Endodermal cell (in vitro differentiated cells): ENCODE results near the gene LAMA1. TPM values are rescaled to one million over a fixed set of nuclear protein-coding genes. Genes with fewer than 3 reads are reported as not detected.
"Not testable (repeated sequence)": the region's sequence is repeated elsewhere in the genome, so short reads cannot be mapped to it uniquely, and the experiment has no call there.

Experiments used
- DNase-seq: peaks from one replicate; pipeline ENCODE4 v3.0.0-alpha.2; 2017
- H3K27ac ChIP-seq: 2 replicates; pipeline ENCODE4 v1.5.1; 2013; ENCODE audit warnings: mild to moderate bottlenecking, low read depth, low read length, moderate library complexity
- H3K27me3 ChIP-seq: 2 replicates; pipeline ENCODE4 v1.6.1; 2013; ENCODE audit warnings: mild to moderate bottlenecking, low read length, moderate library complexity; ENCODE audit not compliant: insufficient read depth, control insufficient read depth, poor library complexity, severe bottlenecking
- H3K36me3 ChIP-seq: 2 replicates; pipeline ENCODE4 v1.7.0; 2013; ENCODE audit warnings: mild to moderate bottlenecking, low read length, moderate library complexity; ENCODE audit not compliant: control insufficient read depth, insufficient read depth
- H3K4me1 ChIP-seq: one replicate; pipeline ENCODE4 v1.7.0; 2013; ENCODE audit warnings: low read length; ENCODE audit not compliant: control insufficient read depth, insufficient read depth
- H3K4me3 ChIP-seq: 2 replicates; pipeline ENCODE4 v1.5.1; 2013; ENCODE audit warnings: mild to moderate bottlenecking, low read length, moderate library complexity
- H3K9ac ChIP-seq: 2 replicates; pipeline ENCODE4 v1.6.1; 2013; ENCODE audit warnings: mild to moderate bottlenecking, low read length, moderate library complexity; ENCODE audit not compliant: poor library complexity, severe bottlenecking; ENCODE audit errors: extremely low read depth
- H3K9me3 ChIP-seq: 2 replicates; pipeline ENCODE4 v1.6.1; 2013; ENCODE audit warnings: mild to moderate bottlenecking, low read length, moderate library complexity; ENCODE audit not compliant: control insufficient read depth
- H3K27ac Mint-ChIP-seq: 2 replicates; pipeline ENCODE4 v1.8.0; 2020; ENCODE audit warnings: mixed read lengths
- H3K27me3 Mint-ChIP-seq: 2 replicates; pipeline ENCODE4 v1.8.0; 2021; ENCODE audit warnings: mild to moderate bottlenecking, mixed read lengths; ENCODE audit not compliant: insufficient read depth
- H3K36me3 Mint-ChIP-seq: 2 replicates; pipeline ENCODE4 v1.8.0; 2020; ENCODE audit warnings: low read depth, mixed read lengths
- H3K4me1 Mint-ChIP-seq: 2 replicates; pipeline ENCODE4 v1.8.0; 2020; ENCODE audit warnings: mixed read lengths
- H3K4me3 Mint-ChIP-seq: 2 replicates; pipeline ENCODE4 v1.8.0; 2020; ENCODE audit warnings: mild to moderate bottlenecking, moderate library complexity, mixed read lengths
- H3K9me3 Mint-ChIP-seq: 2 replicates; pipeline ENCODE4 v1.8.0; 2020; ENCODE audit warnings: mild to moderate bottlenecking, mixed read lengths
- CTCF ChIP-seq: fragments of 200-600 bp; sonication (generic); conservative IDR thresholded peaks from 2 replicates; pipeline ENCODE4 v1.5.0; 2021; ENCODE audit warnings: antibody characterized with exemption, mild to moderate bottlenecking
- WGBS, 2 experiments: methylation state at CpG; one replicate each; pipeline versions ENCODE4 v1.1.5 to v1.1.7; 2013; ENCODE audit warnings: missing lambda C conversion rate in 2 of 2, mixed read lengths in 1 of 2; ENCODE audit not compliant: insufficient coverage in 1 of 2, insufficient read length in 1 of 2; 5-methylcytosine and 5-hydroxymethylcytosine counted together
- total RNA-seq, 2 donors: library from RNA; stranded (reverse); fragmentation: NEBNext Ultra II Directional in 1 of 2; extraction: Animal tissue kit (Norgen Biotek cat#: 25700) in 1 of 2; gene quantifications; 2 replicates in 1 of 2; 3 replicates in 1 of 2; pipeline ENCODE4 v1.2.1, GENCODE V29; 2021

LAMA1 gene
- total RNA-seq, 2 donors from 2014 or later, result 198 to 316 TPM

- Histone ChIP-seq H3K9ac (peak overlapping the region; percentile 35), H3K36me3 (no peaks in the 10 kb centered on the region), H3K27me3 (peaks cover 6% of the 10 kb centered on the region), H3K4me3 (no peak overlapping the region), H3K4me1 (peaks cover 13% of the 10 kb centered on the region), H3K9me3 (no peaks in the 10 kb centered on the region), H3K27ac (peak overlapping the region; percentile 20)
- Mint-ChIP-seq H3K4me1 (peaks cover 36% of the 10 kb centered on the region), H3K9me3 (no peaks in the 10 kb centered on the region), H3K4me3 (no peak overlapping the region), H3K27me3 (peaks cover 6% of the 10 kb centered on the region), H3K27ac (peak overlapping the region; percentile 89), H3K36me3 (no peaks in the 10 kb centered on the region)
- WGBS, 2 experiments, result 35 to 66% methylated on average over 7 of the region's 7 CpGs
- TF ChIP-seq CTCF, result no peak
- peak; percentile 58 for DNase-seq
Measured at GRCh38 chr18:7147399-7147798, 29.8 kb upstream of the LAMA1 start.

GRCh38 chr18:7146067-7146466 is 28.5 kb upstream of the LAMA1 start:
- Mint-ChIP-seq H3K4me3 (no peak overlapping the region), H3K27ac (no peak overlapping the region), H3K9me3 (peaks cover 3% of the 10 kb centered on the region), H3K4me1 (peaks cover 29% of the 10 kb centered on the region), H3K36me3 (no peaks in the 10 kb centered on the region), H3K27me3 (peaks cover 6% of the 10 kb centered on the region)
- 95% methylated on average over 1 of the region's 1 CpG; no CpG with 5 or more reads in 1 of the 2 experiments for WGBS, 2 experiments
- TF ChIP-seq CTCF, result no peak
- Histone ChIP-seq H3K4me1 (peaks cover 7% of the 10 kb centered on the region), H3K27ac (no peak overlapping the region), H3K36me3 (no peaks in the 10 kb centered on the region), H3K27me3 (peaks cover 6% of the 10 kb centered on the region), H3K4me3 (no peak overlapping the region), H3K9ac (no peak overlapping the region), H3K9me3 (peaks cover 8% of the 10 kb centered on the region)
- no peak for DNase-seq

GRCh38 chr18:7144921-7145320 is 27.3 kb upstream of the LAMA1 start:
- H3K27ac Mint-ChIP-seq, H3K4me3 Mint-ChIP-seq, H3K9me3 ChIP-seq, H3K36me3 ChIP-seq, H3K36me3 Mint-ChIP-seq, H3K27me3 Mint-ChIP-seq, H3K9me3 Mint-ChIP-seq, H3K9ac ChIP-seq, H3K27ac ChIP-seq, H3K4me3 ChIP-seq, H3K4me1 ChIP-seq, H3K27me3 ChIP-seq: not testable (repeated sequence)
- peak; percentile 25 for DNase-seq
- H3K4me1 Mint-ChIP-seq, result peaks cover 29% of the 10 kb centered on the region
- 95 to 98% methylated on average over 12 of the region's 12 CpGs for WGBS, 2 experiments

GRCh38 chr18:7141287-7141686 is 23.7 kb upstream of the LAMA1 start:
- no peak for TF ChIP-seq CTCF
- no peak overlapping the region for H3K27ac Mint-ChIP-seq
- H3K36me3 ChIP-seq, result no peaks in the 10 kb centered on the region
- no peak overlapping the region for H3K27ac ChIP-seq
- no peaks in the 10 kb centered on the region for H3K27me3 ChIP-seq
- no peak overlapping the region for H3K9ac ChIP-seq
- H3K9me3 Mint-ChIP-seq, result peaks cover 3% of the 10 kb centered on the region
- H3K4me1 ChIP-seq, result no peaks in the 10 kb centered on the region
- H3K9me3 ChIP-seq, result peaks cover 9% of the 10 kb centered on the region
- DNase-seq, result no peak
- no peaks in the 10 kb centered on the region for H3K36me3 Mint-ChIP-seq
- H3K4me3 ChIP-seq, result no peak overlapping the region
- H3K4me1 Mint-ChIP-seq, result peaks cover 13% of the 10 kb centered on the region
- H3K4me3 Mint-ChIP-seq, result no peak overlapping the region
- H3K27me3 Mint-ChIP-seq, result peaks cover 10% of the 10 kb centered on the region
